Measurements from ENCODE around the gene CPPED1. TPM values are rescaled to one million over a fixed set of nuclear protein-coding genes. Genes with fewer than 3 reads are reported as not detected.

The CPPED1 gene
- polyA plus RNA-seq, 1 donor from 2014 or later = 16.6 TPM

Other genes starting within 250 kb of the CPPED1 start
- gene SHISA9, start 97.7 kb upstream of the CPPED1 start, polyA plus RNA-seq = not detected

Measured in IgD-negative memory B cell (primary cell).